OCI-LY7 (cell line): ENCODE results near the gene EMC6. TPM values are rescaled to one million over a fixed set of nuclear protein-coding genes. Genes with fewer than 3 reads are reported as not detected.

Source experiments
- BruUV-seq: library from RNA; stranded (reverse); fragments of 400-500 nt; replicated peaks from 2 replicates; lab custom pipeline; 2021; lab: Mats Ljungman, UMichigan
- CTCF ChIA-PET: fragments of 300-600 bp; sonication (Branson Sonifier 250); formaldehyde crosslinking; loops from one replicate; lab custom pipeline; 2022; ENCODE audit warnings: antibody characterized with exemption; ENCODE audit not compliant: unreplicated experiment; lab: Charles Lee
- POLR2A ChIA-PET: fragments of 300-600 bp; sonication (Branson Sonifier 250); formaldehyde crosslinking; loops from one replicate; lab custom pipeline; 2022; ENCODE audit warnings: antibody characterized with exemption; lab: Charles Lee
- DNase-seq: peaks from one replicate; pipeline ENCODE4 v3.0.0-alpha.2; 2015; ENCODE audit warnings: low spot score
- H2AFZ ChIP-seq: fragments of 200-600 bp; sonication (generic), shearing (Covaris generic); 2 replicates; pipeline ENCODE4 v1.6.1; 2014; ENCODE audit warnings: mild to moderate bottlenecking, antibody characterized with exemption, low read length, moderate library complexity
- H3K27ac ChIP-seq: fragments of 200-600 bp; sonication (generic); 2 replicates; pipeline ENCODE4 v1.5.1; 2014; ENCODE audit warnings: mixed run types, low read depth, mild to moderate bottlenecking, moderate library complexity, low read length, inconsistent platforms; ENCODE audit not compliant: poor library complexity, severe bottlenecking
- H3K36me3 ChIP-seq: fragments of 200-600 bp; sonication (generic); 2 replicates; pipeline ENCODE4 v1.6.1; 2014; ENCODE audit warnings: mild to moderate bottlenecking, antibody characterized with exemption, low read length, moderate library complexity, mixed read lengths; ENCODE audit not compliant: insufficient read depth
- H3K4me1 ChIP-seq: fragments of 200-600 bp; sonication (generic); 2 replicates; pipeline ENCODE4 v1.5.1; 2014; ENCODE audit warnings: mild to moderate bottlenecking, low read length; ENCODE audit not compliant: insufficient read depth, poor library complexity, severe bottlenecking
- H3K4me2 ChIP-seq: fragments of 200-600 bp; sonication (generic); 2 replicates; pipeline ENCODE4 v1.6.1; 2014; ENCODE audit warnings: mild to moderate bottlenecking, low read length
- H3K4me3 ChIP-seq: fragments of 200-600 bp; sonication (generic); 2 replicates; pipeline ENCODE4 v1.5.1; 2014; ENCODE audit warnings: mild to moderate bottlenecking, low read depth, low read length; ENCODE audit not compliant: poor library complexity, severe bottlenecking
- H3K79me2 ChIP-seq: fragments of 200-600 bp; sonication (generic); 2 replicates; pipeline ENCODE4 v1.6.1; 2016; ENCODE audit warnings: low read depth, mild to moderate bottlenecking, low read length, moderate library complexity, mixed read lengths; ENCODE audit not compliant: insufficient read depth
- H3K9me2 ChIP-seq: fragments of 200-600 bp; sonication (generic); 2 replicates; pipeline ENCODE4 v1.6.1; 2016; ENCODE audit warnings: mild to moderate bottlenecking, low read length, mixed read lengths; ENCODE audit not compliant: insufficient read depth
- H3K9me3 ChIP-seq: fragments of 200-600 bp; sonication (generic); 2 replicates; pipeline ENCODE4 v1.6.1; 2014; ENCODE audit warnings: mild to moderate bottlenecking, mixed run types, low read length, mixed read lengths
- H4K20me1 ChIP-seq: fragments of 200-600 bp; sonication (generic); 2 replicates; pipeline ENCODE4 v1.6.1; 2014; ENCODE audit warnings: mild to moderate bottlenecking, antibody characterized with exemption, low read length, moderate library complexity, mixed read lengths; ENCODE audit not compliant: insufficient read depth
- EZH2phosphoT487 ChIP-seq: fragments of 200-600 bp; sonication (generic); IDR thresholded peaks from 2 replicates; pipeline ENCODE4 v1.6.1; 2018; ENCODE audit warnings: low read depth, borderline replicate concordance, mild to moderate bottlenecking, mixed run types, antibody characterized with exemption, low read length, moderate library complexity, mixed read lengths
- intact Hi-C: fragments of 100-400 bp; cut with micrococcal nuclease; formaldehyde crosslinking; loops from one replicate; pipeline ENCODE4 v1.10.0; 2022; ENCODE audit not compliant: unreplicated experiment
- total RNA-seq, 2 experiments: library from RNA; depleted of rRNA in 1 of 2; stranded (reverse); fragments of >200 nt in 1 of 2; shearing (Covaris generic) in 1 of 2; gene quantifications; 2 replicates each; pipeline ENCODE4 v1.2.3, GENCODE V29; 2014 to 2022
- TF ChIP-seq, protein P1 (sequence below): fragments of 200-600 bp; sonication (generic); conservative IDR thresholded peaks from 2 replicates; pipeline ENCODE4 v1.5.1; 2014; ENCODE audit warnings: mild to moderate bottlenecking, antibody characterized with exemption, low read length, moderate library complexity, mixed read lengths

Gene EMC6
- total RNA-seq, 2 experiments from 2014 or later: 36.0 to 54.6 TPM

DNA sequence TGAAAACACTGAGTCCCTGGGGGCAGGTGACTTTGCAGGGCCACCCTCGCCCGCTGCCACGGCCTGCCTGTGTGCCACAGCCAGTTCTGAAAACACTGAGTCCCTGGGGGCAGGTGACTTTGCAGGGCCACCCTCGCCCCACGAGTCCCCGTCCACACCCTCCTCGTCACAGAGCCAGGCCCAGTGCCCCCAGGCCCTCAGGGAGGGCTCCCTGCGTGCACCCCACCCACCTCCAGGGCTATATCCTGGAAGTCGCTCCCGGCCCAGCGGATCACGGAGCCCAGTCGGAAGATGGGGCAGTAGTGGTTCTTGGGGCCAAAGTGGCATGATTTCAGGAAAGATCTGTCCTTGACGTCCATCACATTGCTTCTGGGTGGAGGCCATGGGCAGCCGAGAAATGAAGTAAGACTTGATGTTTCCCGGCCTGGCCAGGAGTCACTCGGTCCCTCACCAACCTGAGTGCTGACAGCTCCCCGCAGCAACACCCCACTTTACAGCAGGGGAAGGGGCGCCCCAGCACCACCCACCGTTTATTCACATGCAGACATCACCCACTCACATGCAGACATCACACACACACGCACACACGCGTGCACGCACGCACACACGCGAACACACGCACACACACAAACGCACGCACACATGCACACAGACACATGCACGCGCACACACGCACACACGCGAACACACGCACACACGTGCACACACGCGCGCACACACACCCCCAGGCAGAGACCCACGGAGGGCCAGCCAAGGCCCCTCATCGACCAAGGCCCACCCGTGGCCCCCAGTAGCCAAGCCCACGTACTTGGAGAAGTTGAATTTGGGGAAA lies 20.9 kb downstream of the EMC6 start:
- Histone ChIP-seq H3K9me3 (no peaks in the 10 kb centered on the region), H3K4me3 (no peak overlapping the region), H3K9me2 (no peaks in the 10 kb centered on the region), H4K20me1 (0 out of 2 replicates have a peak, but pooled peaks cover 4% of the 10 kb centered on the region), H3K79me2 (peaks cover 40% of the 10 kb centered on the region), H3K4me1 (peaks cover 67% of the 10 kb centered on the region), H3K4me2 (peak overlapping the region; percentile 53; the same call in 1 of the 2 replicates), H3K27ac (peak overlapping the region; percentile 81), H2AFZ (no peak overlapping the region), H3K36me3 (peaks cover 54% of the 10 kb centered on the region)
- CTCF ChIA-PET: no interaction called here
- no peak for TF ChIP-seq EZH2phosphoT487
- TF ChIP-seq, protein P1, sequence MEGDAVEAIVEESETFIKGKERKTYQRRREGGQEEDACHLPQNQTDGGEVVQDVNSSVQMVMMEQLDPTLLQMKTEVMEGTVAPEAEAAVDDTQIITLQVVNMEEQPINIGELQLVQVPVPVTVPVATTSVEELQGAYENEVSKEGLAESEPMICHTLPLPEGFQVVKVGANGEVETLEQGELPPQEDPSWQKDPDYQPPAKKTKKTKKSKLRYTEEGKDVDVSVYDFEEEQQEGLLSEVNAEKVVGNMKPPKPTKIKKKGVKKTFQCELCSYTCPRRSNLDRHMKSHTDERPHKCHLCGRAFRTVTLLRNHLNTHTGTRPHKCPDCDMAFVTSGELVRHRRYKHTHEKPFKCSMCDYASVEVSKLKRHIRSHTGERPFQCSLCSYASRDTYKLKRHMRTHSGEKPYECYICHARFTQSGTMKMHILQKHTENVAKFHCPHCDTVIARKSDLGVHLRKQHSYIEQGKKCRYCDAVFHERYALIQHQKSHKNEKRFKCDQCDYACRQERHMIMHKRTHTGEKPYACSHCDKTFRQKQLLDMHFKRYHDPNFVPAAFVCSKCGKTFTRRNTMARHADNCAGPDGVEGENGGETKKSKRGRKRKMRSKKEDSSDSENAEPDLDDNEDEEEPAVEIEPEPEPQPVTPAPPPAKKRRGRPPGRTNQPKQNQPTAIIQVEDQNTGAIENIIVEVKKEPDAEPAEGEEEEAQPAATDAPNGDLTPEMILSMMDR: no peak
- BruUV-seq: no TSS peak
- POLR2A ChIA-PET: no interaction called here
- DNase-seq: no peak
- intact Hi-C loops: no loop called here

DNA sequence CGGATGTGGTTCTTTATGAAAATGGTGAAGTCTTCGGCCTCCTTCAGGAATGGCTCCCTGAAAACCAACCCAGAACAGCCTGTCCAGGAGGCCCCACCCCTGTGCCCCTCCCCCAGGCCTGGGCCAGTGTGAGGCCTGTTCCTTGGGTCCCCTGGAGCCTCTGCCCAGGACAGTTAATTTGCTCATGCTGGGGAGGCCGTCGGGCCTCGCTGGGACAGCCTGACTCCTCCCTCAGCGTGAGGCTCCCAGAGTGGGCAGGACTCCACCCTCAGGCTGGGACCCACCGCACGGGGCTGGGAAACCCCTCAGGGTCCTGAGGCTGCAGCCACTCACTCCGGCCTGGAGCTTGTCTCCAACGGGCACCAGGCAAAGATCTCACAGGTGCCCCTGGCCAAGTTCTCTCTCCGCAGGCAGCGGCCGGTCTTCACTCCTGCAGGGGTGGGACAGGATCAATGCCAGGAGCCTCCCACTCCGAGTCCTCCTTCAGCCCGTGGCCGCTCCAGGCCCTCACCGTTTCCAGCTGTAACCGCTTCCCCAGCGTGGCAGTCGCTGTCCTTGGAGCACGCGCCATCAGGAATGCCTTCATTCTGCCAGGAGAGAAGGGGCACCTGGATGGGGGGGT lies 21.6 kb downstream of the EMC6 start:
- no peaks in the 10 kb centered on the region for H3K9me2 ChIP-seq
- intact Hi-C loops: no loop called here
- H4K20me1 ChIP-seq: 0 out of 2 replicates have a peak, but pooled peaks cover 4% of the 10 kb centered on the region
- TF ChIP-seq EZH2phosphoT487: no peak
- TF ChIP-seq, protein P1: no peak
- peak overlapping the region; percentile 15; the same call in 1 of the 2 replicates for H3K4me2 ChIP-seq
- H2AFZ ChIP-seq: no peak overlapping the region
- no peak for DNase-seq
- H3K4me3 ChIP-seq: no peak overlapping the region
- H3K36me3 ChIP-seq: peaks cover 54% of the 10 kb centered on the region
- H3K27ac ChIP-seq: peak overlapping the region; percentile 22
- peaks cover 48% of the 10 kb centered on the region for H3K79me2 ChIP-seq
- BruUV-seq: no TSS peak
- POLR2A ChIA-PET: no interaction called here
- no peaks in the 10 kb centered on the region for H3K9me3 ChIP-seq
- peaks cover 60% of the 10 kb centered on the region for H3K4me1 ChIP-seq
- CTCF ChIA-PET: no interaction called here
